HG03039 (cell line): ENCODE data around the gene CTDSPL.
"Not testable (repeated sequence)": the region's sequence is repeated elsewhere in the genome, so short reads cannot be mapped to it uniquely, and the experiment has no call there.

Experiments used
- ATAC-seq: cut with Tn5 transposase; IDR thresholded peaks from one replicate; pipeline ENCODE4 v1.9.1; 2021; ENCODE audit warnings: mild to moderate bottlenecking, moderate library complexity; ENCODE audit not compliant: unreplicated experiment

The CTDSPL gene

DNA sequence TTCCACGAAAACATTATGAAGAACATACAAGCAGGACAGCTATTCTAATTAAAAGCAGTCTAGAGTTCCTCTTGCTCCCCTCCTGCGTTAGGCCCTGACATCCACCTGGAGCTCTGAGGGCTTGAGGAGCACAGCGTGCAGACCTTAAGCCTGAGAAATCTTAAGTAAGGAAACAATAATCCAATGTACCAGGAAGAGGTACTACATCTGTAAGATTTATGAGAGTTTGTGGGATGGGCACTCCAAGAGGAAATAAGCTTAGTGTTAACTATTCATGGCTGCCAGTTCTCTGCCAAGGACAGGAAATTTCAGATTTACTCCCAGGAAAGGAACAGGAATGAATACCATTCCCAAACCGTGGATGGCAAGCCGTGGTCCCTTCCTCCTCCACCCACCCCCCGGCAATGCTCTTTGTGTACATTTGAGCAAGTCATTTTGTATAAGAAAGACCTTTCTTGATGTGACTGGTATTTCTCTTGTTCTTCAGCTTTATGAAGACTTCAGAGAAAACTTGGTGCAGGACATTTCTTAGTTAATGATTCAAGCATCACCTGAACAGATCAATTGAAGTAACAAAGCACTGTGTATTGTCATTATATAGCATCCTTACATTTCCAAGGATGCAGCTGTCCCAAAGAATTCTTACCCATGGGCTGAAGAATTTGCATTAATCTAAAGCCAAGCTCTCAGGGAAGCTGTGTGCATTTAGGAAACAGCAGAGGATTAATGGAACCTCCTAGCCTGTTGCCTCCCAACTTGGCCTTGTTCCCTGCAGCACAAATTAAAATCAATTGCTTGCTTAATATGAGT is 100.1 kb downstream of the CTDSPL start:
- no peak for ATAC-seq

GRCh38 chr3:37963016-37963415 is 101.3 kb downstream of the CTDSPL start:
- ATAC-seq: no peak

DNA sequence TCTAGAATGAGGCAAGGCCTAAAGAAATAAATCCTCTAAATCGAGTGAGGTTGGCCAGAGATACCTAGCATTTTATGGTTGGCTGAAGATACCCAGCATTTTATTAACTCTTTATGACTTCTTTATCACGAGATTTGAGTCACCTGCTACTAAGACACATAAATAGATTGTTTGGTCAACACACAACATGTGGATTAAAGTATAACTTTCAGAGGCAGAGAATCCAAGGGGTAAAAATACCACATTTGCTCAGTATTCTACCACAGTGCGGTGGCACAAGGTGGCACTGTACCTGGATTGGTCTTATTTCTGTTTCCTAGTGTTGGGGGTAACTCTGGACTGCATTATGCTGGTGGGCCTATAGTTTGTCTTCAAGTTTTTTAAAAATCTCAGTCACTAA is 102.0 kb downstream of the CTDSPL start:
- no peak for ATAC-seq

DNA sequence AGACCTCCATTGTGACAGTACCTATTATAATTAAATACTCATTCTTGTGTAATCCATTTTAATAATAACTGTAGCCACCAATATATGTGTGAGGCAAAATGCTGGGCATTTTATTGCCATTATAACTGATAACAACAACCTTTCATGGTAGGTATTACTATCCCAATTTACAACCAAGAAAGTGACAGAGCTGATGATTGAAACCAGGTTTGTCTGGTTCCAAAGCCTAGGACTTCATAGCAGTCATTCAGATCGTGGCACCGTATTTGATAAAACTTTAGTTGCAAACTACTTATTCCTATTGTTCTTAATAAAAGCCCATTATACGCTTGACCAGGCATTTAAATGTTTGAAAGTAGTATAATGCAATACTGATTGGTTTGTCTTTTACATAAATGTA is 102.5 kb downstream of the CTDSPL start:
- no peak for ATAC-seq

GRCh38 chr3:37964716-37965115 is 103.0 kb downstream of the CTDSPL start:
- ATAC-seq: no peak

GRCh38 chr3:37967260-37967881 is 105.7 kb downstream of the CTDSPL start:
- ATAC-seq: no peak

DNA sequence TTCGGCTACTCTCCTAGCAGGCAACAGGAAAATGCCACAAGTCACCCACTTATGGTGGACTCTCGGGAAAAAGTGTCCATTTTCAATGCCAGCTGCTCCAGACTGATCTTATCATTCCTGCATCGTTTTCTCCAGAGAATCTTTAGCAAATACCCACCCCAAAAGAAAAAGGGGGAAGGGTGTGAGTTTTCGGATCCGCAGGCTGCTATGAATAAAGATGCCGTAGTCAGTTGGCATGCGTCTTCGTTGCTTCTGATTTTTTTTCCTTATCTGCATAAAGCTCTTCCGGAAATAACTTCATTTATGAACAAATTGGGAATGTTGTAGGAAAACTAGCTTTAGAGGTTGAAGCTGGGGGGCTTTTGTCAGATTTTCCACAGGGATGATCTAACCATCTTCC is 106.5 kb downstream of the CTDSPL start:
- no peak for ATAC-seq

DNA sequence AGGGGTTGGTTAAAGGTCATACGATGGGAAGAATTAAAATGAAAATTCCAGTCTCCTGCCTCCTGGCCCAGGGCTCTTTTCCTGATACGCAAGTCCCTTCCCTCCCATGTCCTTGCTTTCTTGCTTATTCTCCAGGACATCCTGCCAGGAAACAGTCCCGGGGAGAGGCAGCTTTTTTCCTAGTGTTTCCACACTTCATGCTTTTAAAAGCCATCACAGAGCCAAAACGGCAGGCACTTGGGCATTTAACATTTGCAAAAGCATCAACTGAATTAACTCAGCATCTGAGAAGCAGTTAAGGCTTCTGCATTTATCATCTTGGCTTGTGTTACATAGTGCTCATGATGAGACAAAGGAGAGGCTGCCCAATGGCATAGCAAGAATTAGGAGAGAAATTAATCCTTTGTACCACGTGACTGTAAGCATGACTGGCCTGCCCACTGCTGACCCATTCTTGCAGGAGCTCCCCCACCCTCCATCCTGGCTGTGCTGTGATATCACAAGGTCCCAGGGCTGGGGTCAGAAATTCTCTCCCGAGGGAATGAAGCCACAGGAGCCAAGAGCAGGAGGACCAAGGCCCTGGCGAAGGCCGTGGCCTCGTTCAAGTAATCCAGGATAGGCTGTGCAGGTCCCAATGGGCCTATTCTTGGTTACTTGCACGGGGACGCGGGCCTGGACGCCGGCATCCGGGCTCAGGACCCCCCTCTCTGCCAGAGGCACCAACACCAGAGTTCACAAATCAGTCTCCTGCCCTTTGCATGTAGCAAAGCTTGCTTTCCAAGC is 107.3 kb downstream of the CTDSPL start:
- no peak for ATAC-seq

DNA sequence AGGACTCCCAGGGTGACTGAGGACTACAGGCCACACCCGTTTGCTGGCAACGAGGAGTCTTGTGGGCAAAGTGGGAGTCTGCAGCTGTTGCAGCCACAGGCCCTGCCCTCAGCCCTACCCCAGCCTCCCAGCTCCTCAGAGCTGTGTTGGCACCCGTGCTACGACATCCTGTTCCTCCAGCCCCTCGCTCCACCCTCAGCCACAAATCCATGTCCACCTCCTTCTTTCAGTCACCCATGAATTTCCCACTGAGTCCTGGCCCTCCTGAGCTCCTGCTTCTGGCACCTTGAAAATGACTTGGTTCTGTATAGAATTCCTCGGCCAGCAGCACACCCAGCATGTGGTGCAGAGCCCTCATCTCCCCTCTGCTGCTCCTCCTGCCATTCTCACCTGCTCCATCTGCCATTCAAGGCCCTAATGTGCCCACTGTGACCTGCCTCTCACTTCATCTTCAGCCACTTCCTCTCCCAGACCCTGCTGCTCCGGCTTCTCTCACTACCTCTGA is 108.0 kb downstream of the CTDSPL start:
- no peak for ATAC-seq

DNA sequence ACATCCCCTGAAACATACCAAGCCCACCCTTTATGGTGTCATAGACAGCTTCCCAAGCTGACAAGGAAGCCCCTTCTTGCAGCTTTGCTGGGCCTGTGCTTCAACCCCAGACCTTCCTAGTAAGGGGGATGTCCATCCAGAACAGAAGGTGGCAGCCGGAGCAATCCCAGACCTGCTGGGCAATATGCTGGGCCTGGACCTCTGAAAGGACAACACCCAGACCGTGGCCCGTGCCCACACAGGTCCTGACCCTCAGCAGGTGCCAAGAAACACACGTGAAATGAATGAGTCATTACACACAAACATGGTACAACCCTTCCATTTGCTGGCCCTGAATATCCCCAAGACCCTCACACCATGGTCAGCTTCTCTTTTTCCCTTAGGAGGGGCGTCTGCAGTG is 109.1 kb downstream of the CTDSPL start:
- ATAC-seq: no peak

DNA sequence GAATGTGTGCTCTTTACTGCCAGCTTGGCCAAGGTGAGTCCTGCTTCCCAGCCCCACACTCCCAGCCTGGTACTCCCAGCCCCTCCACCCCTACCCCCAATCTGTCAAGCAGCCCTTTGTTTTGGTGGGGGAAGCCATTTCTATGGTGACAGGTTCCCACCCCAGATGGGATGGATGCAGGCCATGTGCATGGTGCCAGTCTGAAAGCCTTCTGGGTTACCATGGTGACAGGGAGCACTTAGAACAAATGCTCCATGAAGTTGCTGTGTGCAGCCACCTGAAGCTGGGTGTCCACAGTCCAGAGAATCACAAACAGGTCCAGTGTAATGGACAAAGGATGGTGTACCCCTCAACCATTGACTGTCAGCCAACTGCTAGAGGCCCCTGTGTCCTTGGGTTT is 109.8 kb downstream of the CTDSPL start:
- no peak for ATAC-seq

DNA sequence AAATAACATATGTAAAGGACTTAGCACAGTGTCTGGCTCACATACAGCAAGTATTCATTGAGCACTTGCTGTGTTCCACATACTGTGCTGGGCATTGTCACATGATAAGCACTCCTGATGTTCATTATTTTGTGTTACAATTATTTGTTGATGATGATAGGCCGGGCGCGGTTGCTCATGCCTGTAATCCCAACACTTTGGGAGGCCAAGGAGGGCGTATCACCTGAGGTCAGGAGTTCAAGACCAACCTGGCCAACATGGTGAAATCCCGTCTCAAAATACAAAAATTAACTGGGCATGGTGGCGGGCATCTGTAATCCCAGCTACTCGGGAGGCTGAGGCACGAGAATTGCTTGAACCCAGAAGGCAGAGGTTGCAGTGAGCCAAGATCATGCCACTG is 110.4 kb downstream of the CTDSPL start:
- not testable (repeated sequence) for ATAC-seq

DNA sequence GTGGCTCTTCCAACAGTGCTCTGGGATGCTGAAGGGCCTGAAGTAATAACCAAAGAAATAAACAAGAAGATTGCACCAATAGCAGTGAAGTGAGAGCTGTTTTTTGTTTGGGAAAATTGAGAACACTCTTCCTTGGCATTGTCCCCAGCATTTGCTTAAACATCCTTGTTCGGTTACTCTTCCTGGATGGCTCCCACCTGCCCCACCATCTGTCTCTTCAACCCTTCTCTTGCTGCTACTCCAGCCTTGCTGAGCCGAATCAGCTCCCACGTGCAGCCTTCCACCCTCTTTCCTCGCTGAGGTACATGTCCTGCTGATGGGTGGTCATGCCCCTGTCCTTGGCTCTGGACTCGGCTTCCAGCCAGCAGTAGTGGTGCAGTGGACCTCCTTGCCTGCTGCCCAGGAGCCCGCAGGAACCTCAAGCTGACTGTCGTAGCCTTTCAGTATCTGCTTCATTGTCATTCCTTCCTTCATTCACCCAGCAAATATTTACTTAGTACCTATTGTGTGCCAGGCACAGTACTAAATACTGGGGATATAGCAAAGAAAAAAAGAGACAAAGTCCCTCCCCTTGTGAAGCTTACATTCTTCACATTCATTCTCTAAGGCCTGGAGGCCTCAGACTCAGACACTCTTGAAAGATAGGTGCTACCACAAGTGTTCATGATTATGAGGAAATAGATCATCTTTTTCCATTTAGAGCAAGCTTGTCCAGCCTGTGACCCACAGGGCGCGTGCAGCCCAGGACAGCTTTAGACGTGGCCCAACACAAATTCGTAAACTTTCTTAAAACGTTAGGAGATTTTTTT is 111.8 kb downstream of the CTDSPL start:
- ATAC-seq: no peak

DNA sequence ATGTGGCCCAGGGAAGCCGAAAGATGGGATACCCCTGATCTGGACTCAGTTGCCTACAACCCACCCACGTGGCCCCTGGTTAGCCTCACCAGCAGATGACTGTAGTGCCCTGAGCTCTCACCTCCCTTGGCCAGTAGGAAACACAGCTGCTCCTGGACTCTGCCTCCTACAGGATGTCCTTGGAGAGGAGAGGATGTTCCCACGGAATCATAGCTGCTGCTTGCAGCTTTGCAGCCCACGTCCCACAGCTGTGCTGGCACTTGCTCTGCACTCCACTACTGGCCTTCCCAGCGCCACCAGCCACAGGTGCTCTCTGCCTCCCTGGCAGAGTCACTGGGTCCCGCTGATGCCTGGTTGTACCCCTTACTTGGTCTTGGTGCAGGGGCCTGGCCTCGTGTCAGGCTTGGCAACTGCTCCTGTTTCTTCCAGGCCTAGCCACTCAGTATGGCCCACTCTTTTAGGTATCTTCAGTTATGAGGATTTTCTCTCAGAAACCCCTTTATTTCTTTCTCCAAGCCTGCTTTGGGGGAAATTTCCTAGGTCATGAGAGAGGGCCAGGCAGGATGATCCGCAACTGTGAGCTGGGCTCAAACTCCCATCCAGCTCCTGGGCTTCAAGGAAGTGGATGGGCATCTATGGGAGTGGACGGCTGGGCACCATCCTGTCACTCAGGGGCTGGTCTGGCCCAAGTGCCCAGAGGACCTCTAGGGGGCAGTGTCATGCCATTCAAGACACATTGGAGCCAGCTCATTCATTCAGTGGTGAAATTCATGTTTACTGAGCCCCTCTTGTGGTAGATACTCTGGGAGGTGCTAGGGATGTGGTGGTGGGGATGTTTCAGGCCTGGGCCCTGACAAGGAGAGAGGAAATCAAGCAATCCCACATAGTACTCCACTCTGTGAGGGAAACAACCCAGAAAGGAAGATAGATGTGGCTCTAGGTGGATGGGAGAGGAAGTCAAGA is 112.7 kb downstream of the CTDSPL start:
- no peak for ATAC-seq

DNA sequence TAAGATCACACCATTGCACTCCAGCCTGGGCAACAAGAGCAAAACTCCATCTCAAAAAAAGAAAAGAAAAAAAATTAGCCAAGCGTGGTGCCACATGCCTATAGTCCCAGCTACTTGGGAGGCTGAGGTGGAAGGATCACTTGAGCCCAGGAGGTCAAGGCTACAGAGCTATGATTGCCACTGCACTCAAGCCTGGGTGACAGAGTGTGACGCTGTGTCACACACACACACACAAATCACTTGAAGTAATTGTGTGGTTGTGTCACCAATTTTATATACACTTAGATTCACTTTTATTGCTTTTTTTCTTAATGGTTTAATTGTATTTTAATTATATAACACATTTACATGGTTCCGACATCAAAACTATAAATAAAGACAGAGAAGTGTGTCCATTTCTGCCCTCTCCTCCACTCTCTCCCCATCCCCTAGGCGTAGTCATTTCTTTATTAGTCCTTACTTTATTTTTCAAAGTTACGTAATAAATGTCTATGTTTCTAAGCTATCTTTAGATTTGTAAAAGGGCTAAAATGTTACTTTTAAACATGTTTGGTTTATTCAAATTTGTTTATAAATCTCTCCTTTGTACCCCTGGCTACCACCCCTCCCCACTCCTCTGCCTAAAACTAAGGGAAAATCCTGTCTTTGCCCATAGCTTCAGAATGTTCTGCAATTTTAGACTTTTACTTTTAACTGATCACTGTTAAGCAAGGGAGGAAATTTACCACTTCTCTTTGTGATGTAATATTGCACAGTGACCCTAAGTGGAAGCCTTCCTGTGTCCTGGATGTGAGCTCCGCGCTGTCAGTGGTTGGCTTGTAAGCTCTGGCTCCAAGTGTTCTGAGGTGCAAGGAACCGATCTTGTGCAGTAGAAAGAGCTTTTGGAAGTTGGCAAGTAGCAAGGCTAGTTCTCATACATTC is 118.1 kb downstream of the CTDSPL start:
- no peak for ATAC-seq

GRCh38 chr3:37980462-37981347 is 119.0 kb downstream of the CTDSPL start:
- no peak for ATAC-seq

DNA sequence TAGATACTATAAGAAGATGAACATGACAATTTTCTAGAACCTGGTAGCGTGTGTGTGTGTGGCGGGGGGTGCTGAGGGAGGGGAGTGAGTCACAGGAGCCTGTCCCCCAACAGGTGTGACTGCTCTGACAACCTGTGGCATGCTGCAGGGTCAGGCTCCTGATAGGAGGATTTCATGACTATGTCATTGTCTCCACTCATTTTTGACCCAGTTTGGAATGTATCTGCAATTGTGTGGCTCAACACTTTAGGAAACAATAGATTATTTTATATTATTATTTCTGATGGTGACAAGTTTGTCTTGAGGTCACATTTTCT is 119.6 kb downstream of the CTDSPL start:
- ATAC-seq: no peak

GRCh38 chr3:37982331-37982730 is 120.7 kb downstream of the CTDSPL start:
- ATAC-seq: no peak
